A549 (cell line): Measurements from ENCODE around the gene TMEM63C. TPM values are rescaled to one million over a fixed set of nuclear protein-coding genes. Genes with fewer than 3 reads are reported as not detected.

Experiments used
- ATAC-seq, 2 experiments: fragments of 200-7000 bp in 1 of 2; fragments of >200 bp in 1 of 2; cut with Nextera tagmentation in 1 of 2; cut with Tn5 transposase in 1 of 2; 3 replicates each; pipeline versions ENCODE4 v1.8.0 to v1.9.1; 2018 to 2020; ENCODE audit warnings: mild to moderate bottlenecking in 1 of 2, moderate library complexity in 1 of 2
- CTCF ChIA-PET: fragments of 300-600 bp; sonication (Branson Sonifier 250); formaldehyde crosslinking; extraction: SDS; loops from one replicate; lab custom pipeline; 2021; ENCODE audit warnings: antibody characterized with exemption, inconsistent platforms; lab: Yijun Ruan, JAX
- POLR2A ChIA-PET: fragments of 350-600 bp; formaldehyde crosslinking; extraction: SDS; loops from one replicate; lab custom pipeline; 2021; ENCODE audit warnings: antibody characterized with exemption, inconsistent platforms; lab: Yijun Ruan, JAX
- DNase-seq, 2 experiments: peaks; one replicate each; pipeline versions ENCODE4 v3.0.0 to v3.0.0-alpha.2; 2011 to 2016; ENCODE audit warnings: low read depth in 1 of 2, low spot score in 1 of 2
- FAIRE-seq: peaks from 2 replicates; lab custom pipeline; 2011; peaks lifted over from hg19 to GRCh38; lab: Jason Lieb, UNC
- H3K27ac ChIP-seq, 2 experiments: fragments of >200 bp; sonication (Bioruptor Twin); formaldehyde crosslinking; 3 replicates each; pipeline ENCODE4 v1.5.1; 2016 to 2017
- H3K4me1 ChIP-seq: fragments of >200 bp; sonication (Bioruptor Twin); formaldehyde crosslinking; 3 replicates; pipeline ENCODE4 v1.6.1; 2016
- H3K4me2 ChIP-seq: fragments of >200 bp; sonication (Bioruptor Twin); formaldehyde crosslinking; 3 replicates; pipeline ENCODE4 v1.6.1; 2016
- H3K4me3 ChIP-seq: fragments of >200 bp; sonication (Bioruptor Twin); formaldehyde crosslinking; 3 replicates; pipeline ENCODE4 v1.5.1; 2016
- H3K9me3 ChIP-seq: fragments of >200 bp; sonication (Bioruptor Twin); formaldehyde crosslinking; 3 replicates; pipeline ENCODE4 v1.6.1; 2016
- ATOH8 ChIP-seq: fragments of 250-450 bp; sonication (Bioruptor Pico); IDR thresholded peaks from 2 replicates; pipeline ENCODE4 v1.5.0; 2020; ENCODE audit warnings: low read depth, mild to moderate bottlenecking, moderate library complexity
- CHD4 ChIP-seq: fragments of 200-600 bp; sonication (generic); IDR thresholded peaks from 2 replicates; pipeline ENCODE4 v1.6.1; 2016; ENCODE audit warnings: antibody characterized with exemption, mild to moderate bottlenecking, borderline replicate concordance
- CTCF ChIP-seq: fragments of >200 bp; sonication (Bioruptor Twin); formaldehyde crosslinking; IDR thresholded peaks from 3 replicates; pipeline ENCODE4 v1.5.1; 2016
- E2F6 ChIP-seq: IDR thresholded peaks from 2 replicates; pipeline ENCODE4 v1.6.1; 2012; ENCODE audit warnings: low read depth, borderline replicate concordance
- EHF ChIP-seq: fragments of 250-450 bp; sonication (Bioruptor Pico); IDR thresholded peaks from 2 replicates; pipeline ENCODE4 v1.5.0; 2020; ENCODE audit warnings: mild to moderate bottlenecking
- EP300 ChIP-seq, 2 experiments: fragments of >200 bp; sonication (Bioruptor Twin); formaldehyde crosslinking; IDR thresholded peaks; 2 replicates in 1 of 2; 3 replicates in 1 of 2; pipeline ENCODE4 v1.6.1; 2016 to 2017
- ESRRA ChIP-seq: fragments of 150-350 bp; IDR thresholded peaks from 2 replicates; pipeline ENCODE4 v1.6.1; 2014; ENCODE audit warnings: mild to moderate bottlenecking, low read length, borderline replicate concordance
- HDAC2 ChIP-seq: fragments of 200-600 bp; sonication (generic); IDR thresholded peaks from 2 replicates; pipeline ENCODE4 v1.6.1; 2016
- HES2 ChIP-seq: fragments of >200 bp; sonication (Bioruptor Twin); formaldehyde crosslinking; IDR thresholded peaks from 2 replicates; pipeline ENCODE4 v1.6.1; 2016
- HEYL ChIP-seq: fragments of 250-450 bp; sonication (Bioruptor Pico); IDR thresholded peaks from 2 replicates; pipeline ENCODE4 v1.8.0; 2021; ENCODE audit warnings: mild to moderate bottlenecking, moderate library complexity
- HOXA7 ChIP-seq: fragments of 250-450 bp; sonication (Bioruptor Pico); IDR thresholded peaks from 2 replicates; pipeline ENCODE4 v1.5.0; 2020; ENCODE audit warnings: mild to moderate bottlenecking, moderate library complexity
- JUN ChIP-seq, 2 experiments: fragments of >200 bp; sonication (Bioruptor Twin); formaldehyde crosslinking; IDR thresholded peaks; 2 replicates in 1 of 2; 3 replicates in 1 of 2; pipeline ENCODE4 v1.6.1; 2016 to 2017
- JUNB ChIP-seq: fragments of >200 bp; sonication (Bioruptor Twin); formaldehyde crosslinking; IDR thresholded peaks from 2 replicates; pipeline ENCODE4 v1.6.1; 2016
- KDM5A ChIP-seq: fragments of 200-600 bp; sonication (generic); IDR thresholded peaks from 2 replicates; pipeline ENCODE4 v1.6.1; 2016; ENCODE audit warnings: antibody characterized with exemption, mild to moderate bottlenecking
- MAZ ChIP-seq: fragments of 150-350 bp; IDR thresholded peaks from 2 replicates; pipeline ENCODE4 v1.6.1; 2014; ENCODE audit warnings: antibody characterized with exemption, low read depth, low read length, borderline replicate concordance
- NFE2L2 ChIP-seq: fragments of 150-350 bp; conservative IDR thresholded peaks from 2 replicates; pipeline ENCODE4 v1.6.1; 2014; ENCODE audit warnings: low read length
- NPAS2 ChIP-seq: fragments of 250-450 bp; sonication (Bioruptor Pico); IDR thresholded peaks from 2 replicates; pipeline ENCODE4 v1.8.0; 2022; ENCODE audit warnings: mild to moderate bottlenecking, moderate library complexity, borderline replicate concordance
- PHF8 ChIP-seq: fragments of 200-600 bp; sonication (generic); IDR thresholded peaks from 2 replicates; pipeline ENCODE4 v1.6.1; 2016; ENCODE audit warnings: low read depth, mild to moderate bottlenecking, antibody characterized with exemption, moderate library complexity, borderline replicate concordance
- RAD21 ChIP-seq, 2 experiments: fragments of >200 bp in 1 of 2; sonication (Bioruptor Twin) in 1 of 2; formaldehyde crosslinking in 1 of 2; IDR thresholded peaks in 1 of 2; conservative IDR thresholded peaks in 1 of 2; 2 replicates in 1 of 2; 3 replicates in 1 of 2; pipeline ENCODE4 v1.6.1; 2012 to 2018; ENCODE audit warnings: inconsistent platforms in 1 of 2
- SREBF2 ChIP-seq: fragments of 450-650 bp; IDR thresholded peaks from 2 replicates; pipeline ENCODE4 v1.6.1; 2014; ENCODE audit warnings: mild to moderate bottlenecking, moderate library complexity
- TFCP2L1 ChIP-seq: fragments of 250-450 bp; sonication (Bioruptor Pico); IDR thresholded peaks from 2 replicates; pipeline ENCODE4 v1.5.0; 2021; ENCODE audit warnings: mild to moderate bottlenecking
- TP53 ChIP-seq: fragments of 250-450 bp; sonication (Bioruptor Pico); IDR thresholded peaks from 2 replicates; pipeline ENCODE4 v1.5.0; 2021; ENCODE audit warnings: mild to moderate bottlenecking, moderate library complexity
- USF2 ChIP-seq: fragments of 450-650 bp; IDR thresholded peaks from 2 replicates; pipeline ENCODE4 v1.6.1; 2014; ENCODE audit warnings: antibody characterized with exemption
- ZC3H11A ChIP-seq: fragments of 450-650 bp; IDR thresholded peaks from 2 replicates; pipeline ENCODE4 v1.6.1; 2014; ENCODE audit warnings: antibody characterized with exemption, mild to moderate bottlenecking
- ZFP36 ChIP-seq: fragments of 450-650 bp; IDR thresholded peaks from 2 replicates; pipeline ENCODE4 v1.6.1; 2014; ENCODE audit warnings: borderline replicate concordance; ENCODE audit not compliant: partially characterized antibody
- WGBS: methylation state at CpG from one replicate; pipeline ENCODE4 v1.1.6; 2017; ENCODE audit errors: missing lambda C conversion rate; 5-methylcytosine and 5-hydroxymethylcytosine counted together
- polyA plus RNA-seq, 4 experiments: library from polyadenylated mRNA; depleted of rRNA in 3 of 4; stranded (reverse); fragments of >200 nt; fragmentation: RNase III in 1 of 4; extraction: RNeasy Plus Mini Kit Qiagen cat#74134 plus additional on column Dnase treatment in 1 of 4; gene quantifications; 2 replicates in 3 of 4; 3 replicates in 1 of 4; pipeline ENCODE4 v1.2.3, GENCODE V29; 2011 to 2017

The TMEM63C gene
- polyA plus RNA-seq, 2 of the 4 experiments (the other 2 are of a cell fraction) = 0.43 to 0.57 TPM

GRCh38 chr14:77224212-77224611, 42.6 kb downstream of the TMEM63C start:
- CTCF ChIA-PET = interaction anchor here (1.3 kb wide), 1 partner anchor 11 kb away, joined by 3 read pairs; no protein-coding TSS in a partner anchor
- Histone ChIP-seq H3K4me1 (no peaks in the 10 kb centered on the region), H3K4me2 (no peak overlapping the region), H3K27ac (no peak overlapping the region), H3K9me3 (no peaks in the 10 kb centered on the region)
- POLR2A ChIA-PET = no interaction called here
- 51% methylated on average over 4 of the region's 4 CpGs for WGBS
- no peak for FAIRE-seq
- TF ChIP-seq ESRRA = no peak
- TF ChIP-seq HES2 = no peak
- TF ChIP-seq, all 56 proteins: peak for 0
- ATAC-seq (no peak), DNase-seq (no peak)
- no peak overlapping the region for H3K4me3 ChIP-seq

- Histone ChIP-seq H3K9me3 (no peaks in the 10 kb centered on the region), H3K4me3 (no peak overlapping the region), H3K4me1 (no peaks in the 10 kb centered on the region), H3K27ac (no peak overlapping the region), H3K4me2 (no peak overlapping the region)
- FAIRE-seq = no peak
- no peak for TF ChIP-seq USF2
- no peak for TF ChIP-seq TFCP2L1 (CRISPR knock-in tag)
- no peak for DNase-seq
- ATAC-seq = no peak
- 76% methylated on average over 9 of the region's 12 CpGs for WGBS
- POLR2A ChIA-PET = no interaction called here
- CTCF ChIA-PET = interaction anchor here (1.2 to 1.6 kb wide), 3 partner anchors 12 to 76 kb away, joined by 3 to 5 read pairs (median 4); no protein-coding TSS in a partner anchor
Observed at GRCh38 chr14:77225254-77225653, 43.7 kb downstream of the TMEM63C start.

- H3K4me2 ChIP-seq = no peak overlapping the region
- CTCF ChIA-PET = interaction anchor here (1.2 to 1.6 kb wide), 3 partner anchors 13 to 75 kb away, joined by 3 to 5 read pairs (median 4); no protein-coding TSS in a partner anchor
- DNase-seq (no peak), FAIRE-seq (no peak), ATAC-seq (no peak)
- 61% methylated on average over 14 of the region's 14 CpGs for WGBS
- H3K9me3 ChIP-seq = no peaks in the 10 kb centered on the region
- H3K4me3 ChIP-seq = no peak overlapping the region
- no peaks in the 10 kb centered on the region for H3K4me1 ChIP-seq
- H3K27ac ChIP-seq = no peak overlapping the region
- POLR2A ChIA-PET = no interaction called here
- TF ChIP-seq KDM5A = no peak
Observed at GRCh38 chr14:77225892-77226557, 44.4 kb downstream of the TMEM63C start.

GRCh38 chr14:77228056-77228455, 46.5 kb downstream of the TMEM63C start:
- 36% methylated on average over 6 of the region's 6 CpGs for whole genome bisulfite sequencing
- H3K4me2 ChIP-seq = no peak overlapping the region
- H3K9me3 ChIP-seq = no peaks in the 10 kb centered on the region
- FAIRE-seq (no peak), DNase-seq (no peak), ATAC-seq (peak; percentile 65 to 80; a peak in 3 of 6 replicates)
- no peak overlapping the region for H3K4me3 ChIP-seq
- no peak for TF ChIP-seq SREBF2
- TF ChIP-seq NPAS2 (CRISPR knock-in tag) = no peak
- TF ChIP-seq MAZ = no peak
- TF ChIP-seq JUN (IDR thresholded peaks at IDR 0.05) = no peak
- TF ChIP-seq NFE2L2 = no peak
- no peak for TF ChIP-seq PHF8
- TF ChIP-seq JUNB = no peak
- TF ChIP-seq EP300 (IDR thresholded peaks at IDR 0.05) = no peak
- no peak for TF ChIP-seq RAD21 (conservative IDR thresholded peaks at IDR 0.05 in 1 of 2, IDR thresholded peaks at IDR 0.05 in 1 of 2)
- no peak for TF ChIP-seq HOXA7 (CRISPR knock-in tag)
- TF ChIP-seq CHD4 = no peak
- TF ChIP-seq TP53 (CRISPR knock-in tag) = no peak
- TF ChIP-seq ZC3H11A = no peak
- TF ChIP-seq HDAC2 = no peak
- no peak for TF ChIP-seq ZFP36
- TF ChIP-seq EHF (CRISPR knock-in tag) = no peak
- TF ChIP-seq CTCF = no peak
- no peak for TF ChIP-seq ATOH8 (CRISPR knock-in tag)
- no peak for TF ChIP-seq E2F6
- TF ChIP-seq HEYL (CRISPR knock-in tag) = no peak
- H3K27ac ChIP-seq = no peak overlapping the region
- CTCF ChIA-PET = interaction anchor here (1.6 to 3.5 kb wide), 2 partner anchors 12 to 76 kb away, joined by 4 to 15 read pairs; no protein-coding TSS in a partner anchor
- POLR2A ChIA-PET = no interaction called here
- no peaks in the 10 kb centered on the region for H3K4me1 ChIP-seq
